Skin epidermis (tissue), 12 donors: Measurements from ENCODE around the gene AZGP1.

Experiments
- H3K27ac ChIP-seq, 21 experiments: fragments of 200-600 bp; sonication (generic) in 11 of 21; one replicate each; pipeline ENCODE4 v1.5.0; 2020; ENCODE audit warnings: mild to moderate bottlenecking in 3 of 21, inconsistent platforms in 2 of 21, moderate library complexity in 2 of 21
- H3K4me3 ChIP-seq, 7 experiments: fragments of 200-600 bp; sonication (generic) in 2 of 7; one replicate each; pipeline ENCODE4 v1.5.0; 2020; ENCODE audit warnings: inconsistent platforms in 2 of 7, mild to moderate bottlenecking in 2 of 7, moderate library complexity in 1 of 7

AZGP1 gene

DNA sequence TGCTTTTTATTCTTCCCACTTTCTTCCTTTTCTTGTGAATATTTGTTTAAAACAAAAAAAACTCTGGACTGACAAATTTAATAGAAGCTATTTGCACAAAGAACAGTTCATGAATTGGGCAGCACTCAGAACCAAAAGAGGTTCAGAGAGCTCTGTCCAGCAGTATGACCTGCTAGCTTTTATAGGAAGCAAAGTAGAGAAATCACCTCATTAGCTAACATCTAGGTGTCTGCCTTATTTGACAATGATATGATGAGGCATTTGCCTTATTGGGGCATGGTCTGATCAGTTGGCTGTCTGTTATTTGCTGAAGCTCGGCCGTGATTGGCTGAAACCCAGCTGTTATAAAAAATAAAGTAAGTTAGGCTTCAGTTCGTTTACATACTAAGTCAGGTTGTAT lies 55.7 kb downstream of the AZGP1 start:
- Histone ChIP-seq H3K4me3 (peak overlapping the region; percentile 75 to 98 (median 88)), H3K27ac (peak overlapping the region in 17 of 21 experiments; percentile 88 to 98 (median 93))

DNA sequence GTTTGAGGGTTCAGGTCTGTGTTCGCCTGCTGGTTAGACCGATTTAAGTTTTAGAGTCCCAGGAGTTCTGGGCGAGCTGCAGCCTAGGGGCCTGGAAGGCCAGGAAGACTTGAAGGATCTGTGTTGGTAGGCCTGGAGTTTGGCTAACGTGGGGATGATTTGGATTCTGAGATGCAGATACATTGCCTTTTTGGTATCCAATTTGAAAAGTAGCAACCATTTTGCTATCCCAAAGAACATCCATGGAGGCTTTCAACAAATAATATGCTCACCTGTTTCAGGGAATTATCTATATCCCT lies 56.1 kb downstream of the AZGP1 start:
- Histone ChIP-seq H3K27ac (peak overlapping the region in 20 of 21 experiments; percentile 86 to 98 (median 93)), H3K4me3 (peak overlapping the region; percentile 75 to 98 (median 88))

DNA sequence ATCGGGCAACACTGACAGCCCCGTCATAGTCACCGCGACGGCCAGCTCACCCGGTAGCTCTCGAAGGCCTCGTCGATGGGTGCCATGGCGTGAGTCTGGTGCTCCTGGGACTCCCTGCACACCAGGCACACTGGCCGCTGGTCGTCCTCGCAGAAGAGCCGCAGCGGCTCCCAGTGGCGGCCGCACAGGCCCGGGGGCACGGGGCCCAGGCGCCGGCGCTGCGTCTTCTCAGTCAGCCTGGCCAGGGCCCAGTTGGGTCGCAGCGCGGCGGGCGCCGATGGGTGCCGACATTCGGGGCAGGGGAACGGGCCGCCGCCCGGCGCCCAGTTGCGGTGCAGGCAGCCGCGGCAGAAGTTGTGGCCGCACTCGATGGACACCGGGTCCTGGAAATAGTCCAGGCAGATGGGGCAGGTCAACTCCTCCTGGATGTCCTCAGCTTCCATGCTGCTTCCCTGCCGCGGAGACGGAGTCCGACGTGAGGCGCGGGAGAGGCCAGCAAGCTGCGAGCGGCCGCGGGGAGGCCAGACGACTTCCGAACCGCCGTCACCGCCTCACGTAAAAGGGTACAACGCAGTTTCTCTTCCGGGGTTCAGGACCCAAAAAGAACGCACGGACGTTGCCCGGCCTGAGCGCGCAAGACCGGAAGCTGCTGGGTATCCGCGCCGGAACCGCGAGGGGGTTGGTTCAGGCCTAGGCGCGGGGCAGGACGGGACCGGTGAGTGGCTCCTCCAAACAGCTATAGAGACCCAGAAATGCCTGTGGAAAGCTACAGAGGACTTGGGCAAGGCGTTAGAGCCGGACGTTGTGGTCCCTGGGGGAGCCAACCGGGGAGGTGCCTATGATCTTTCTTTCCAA lies 56.6 kb downstream of the AZGP1 start, which contains the start of gene TRIM4:
TRIM4 (minus strand) TSS at position 572 of the 855 bp plus-strand sequence; CDS start at position 443, 129 bp downstream.
- H3K4me3 ChIP-seq, result peak within 1 kb of the TSS; percentile 75 to 98 (median 88)
- peak within 1 kb of the TSS; percentile 24 to 98 (median 93) for H3K27ac ChIP-seq
